Endothelial cell of umbilical vein (primary cell): Measurements from ENCODE around the gene RDX.

Experiments
- POLR2A ChIP-seq: IDR thresholded peaks from 2 replicates; pipeline ENCODE4 v1.6.1; 2012; ENCODE audit warnings: low read depth, mild to moderate bottlenecking, control low read depth, low read length
- TF ChIP-seq, protein P1 (sequence below), 2 donors: IDR thresholded peaks; 1 replicate in 1 of 2; 2 replicates in 1 of 2; pipeline ENCODE4 v1.5.1; 2011; ENCODE audit warnings: low read length in 2 of 2, mild to moderate bottlenecking in 2 of 2, moderate library complexity in 2 of 2, control low read depth in 1 of 2, inconsistent platforms in 1 of 2, low read depth in 1 of 2; ENCODE audit not compliant: insufficient read depth in 1 of 2; ENCODE audit errors: extremely low read depth in 1 of 2
- TF ChIP-seq, protein P2 (sequence below): IDR thresholded peaks from 2 replicates; pipeline ENCODE4 v1.6.1; 2011; ENCODE audit not compliant: insufficient read depth, insufficient read length

DNA sequence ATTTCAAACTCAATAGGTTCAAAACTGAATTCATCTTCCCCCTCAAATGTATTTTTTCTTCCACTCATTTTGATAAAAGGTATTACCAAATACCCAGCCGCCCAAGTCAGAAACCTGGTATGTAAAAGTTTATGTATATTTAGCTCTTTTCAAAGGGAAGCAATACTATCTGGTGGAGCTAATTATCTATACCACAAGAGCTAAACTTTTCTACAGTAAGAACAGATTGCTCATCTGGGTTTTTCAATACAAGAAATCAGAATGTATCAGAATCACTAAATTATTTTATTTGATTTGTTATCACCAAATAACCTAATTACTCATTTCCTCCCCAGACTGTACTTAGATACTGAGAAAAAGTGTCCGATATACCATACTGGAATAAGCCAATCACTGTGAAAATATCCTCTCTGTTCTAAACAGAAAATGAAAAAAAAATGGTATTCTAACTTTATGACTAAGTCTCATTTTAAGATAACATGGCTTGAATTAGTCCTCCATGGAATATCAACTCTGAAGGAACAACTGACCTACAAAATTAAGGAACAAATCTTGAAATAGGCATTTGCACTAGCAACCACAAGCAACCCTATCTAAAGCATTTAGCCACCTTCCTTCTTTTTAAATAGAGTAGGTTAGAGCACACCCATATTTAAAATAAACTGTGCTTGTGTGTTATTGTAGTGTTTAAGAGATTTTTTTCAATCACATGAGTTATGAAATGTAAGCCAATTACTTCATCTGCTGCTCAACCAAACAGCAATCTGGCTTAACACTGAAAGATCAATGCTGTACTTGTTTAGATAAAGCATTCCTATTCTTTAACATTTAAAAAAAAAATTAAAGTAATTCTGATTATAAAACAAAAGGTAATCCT is 35.0 kb downstream of the RDX start:
- no peak for TF ChIP-seq POLR2A
- TF ChIP-seq, protein P1, sequence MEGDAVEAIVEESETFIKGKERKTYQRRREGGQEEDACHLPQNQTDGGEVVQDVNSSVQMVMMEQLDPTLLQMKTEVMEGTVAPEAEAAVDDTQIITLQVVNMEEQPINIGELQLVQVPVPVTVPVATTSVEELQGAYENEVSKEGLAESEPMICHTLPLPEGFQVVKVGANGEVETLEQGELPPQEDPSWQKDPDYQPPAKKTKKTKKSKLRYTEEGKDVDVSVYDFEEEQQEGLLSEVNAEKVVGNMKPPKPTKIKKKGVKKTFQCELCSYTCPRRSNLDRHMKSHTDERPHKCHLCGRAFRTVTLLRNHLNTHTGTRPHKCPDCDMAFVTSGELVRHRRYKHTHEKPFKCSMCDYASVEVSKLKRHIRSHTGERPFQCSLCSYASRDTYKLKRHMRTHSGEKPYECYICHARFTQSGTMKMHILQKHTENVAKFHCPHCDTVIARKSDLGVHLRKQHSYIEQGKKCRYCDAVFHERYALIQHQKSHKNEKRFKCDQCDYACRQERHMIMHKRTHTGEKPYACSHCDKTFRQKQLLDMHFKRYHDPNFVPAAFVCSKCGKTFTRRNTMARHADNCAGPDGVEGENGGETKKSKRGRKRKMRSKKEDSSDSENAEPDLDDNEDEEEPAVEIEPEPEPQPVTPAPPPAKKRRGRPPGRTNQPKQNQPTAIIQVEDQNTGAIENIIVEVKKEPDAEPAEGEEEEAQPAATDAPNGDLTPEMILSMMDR (IDR thresholded peaks at IDR 0.05; ENCODE audit: extremely low read depth in 1 of 2, insufficient read depth in 1 of 2, low read depth in 1 of 2, low read length in 2 of 2) = no peak
- TF ChIP-seq, protein P2, sequence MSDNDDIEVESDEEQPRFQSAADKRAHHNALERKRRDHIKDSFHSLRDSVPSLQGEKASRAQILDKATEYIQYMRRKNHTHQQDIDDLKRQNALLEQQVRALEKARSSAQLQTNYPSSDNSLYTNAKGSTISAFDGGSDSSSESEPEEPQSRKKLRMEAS = no peak
